CD4-positive, alpha-beta T cell treated with Interleukin-17A for 4 hours (primary cell): ENCODE results near the gene ZNF804B.

Experiments
- DNase-seq: peaks from one replicate; pipeline ENCODE4 v3.0.0-alpha.2; 2020; ENCODE audit warnings: mixed read lengths

The ZNF804B gene

GRCh38 chr7:89312551-89312950 lies 553.1 kb downstream of the ZNF804B start:
- no peak for DNase-seq

- no peak for DNase-seq
Observed at GRCh38 chr7:89316584-89317251, 557.2 kb downstream of the ZNF804B start.

- DNase-seq: no peak
Observed at GRCh38 chr7:89332026-89332425, 572.5 kb downstream of the ZNF804B start.

GRCh38 chr7:89334797-89335196 lies 575.3 kb downstream of the ZNF804B start:
- DNase-seq: no peak

GRCh38 chr7:89335490-89335889 lies 576.0 kb downstream of the ZNF804B start:
- DNase-seq: no peak

GRCh38 chr7:89336121-89336520 lies 576.6 kb downstream of the ZNF804B start:
- no peak for DNase-seq

GRCh38 chr7:89339748-89340147 lies 580.2 kb downstream of the ZNF804B start:
- no peak for DNase-seq

- no peak for DNase-seq
Observed at GRCh38 chr7:89357121-89357520, 597.6 kb downstream of the ZNF804B start.

- no peak for DNase-seq
Observed at GRCh38 chr7:89377219-89377618, 617.7 kb downstream of the ZNF804B start.

GRCh38 chr7:89385411-89385810 lies 625.9 kb downstream of the ZNF804B start:
- DNase-seq: no peak
